ENCODE results near the gene SEPTIN12. TPM values are rescaled to one million over a fixed set of nuclear protein-coding genes. Genes with fewer than 3 reads are reported as not detected.

Gene SEPTIN12, protein sequence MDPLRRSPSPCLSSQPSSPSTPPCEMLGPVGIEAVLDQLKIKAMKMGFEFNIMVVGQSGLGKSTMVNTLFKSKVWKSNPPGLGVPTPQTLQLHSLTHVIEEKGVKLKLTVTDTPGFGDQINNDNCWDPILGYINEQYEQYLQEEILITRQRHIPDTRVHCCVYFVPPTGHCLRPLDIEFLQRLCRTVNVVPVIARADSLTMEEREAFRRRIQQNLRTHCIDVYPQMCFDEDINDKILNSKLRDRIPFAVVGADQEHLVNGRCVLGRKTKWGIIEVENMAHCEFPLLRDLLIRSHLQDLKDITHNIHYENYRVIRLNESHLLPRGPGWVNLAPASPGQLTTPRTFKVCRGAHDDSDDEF
- total RNA-seq (2022; extraction: Qiagen RNA extraction; ENCODE audit: low read depth) = not detected in 5 replicates

DNA sequence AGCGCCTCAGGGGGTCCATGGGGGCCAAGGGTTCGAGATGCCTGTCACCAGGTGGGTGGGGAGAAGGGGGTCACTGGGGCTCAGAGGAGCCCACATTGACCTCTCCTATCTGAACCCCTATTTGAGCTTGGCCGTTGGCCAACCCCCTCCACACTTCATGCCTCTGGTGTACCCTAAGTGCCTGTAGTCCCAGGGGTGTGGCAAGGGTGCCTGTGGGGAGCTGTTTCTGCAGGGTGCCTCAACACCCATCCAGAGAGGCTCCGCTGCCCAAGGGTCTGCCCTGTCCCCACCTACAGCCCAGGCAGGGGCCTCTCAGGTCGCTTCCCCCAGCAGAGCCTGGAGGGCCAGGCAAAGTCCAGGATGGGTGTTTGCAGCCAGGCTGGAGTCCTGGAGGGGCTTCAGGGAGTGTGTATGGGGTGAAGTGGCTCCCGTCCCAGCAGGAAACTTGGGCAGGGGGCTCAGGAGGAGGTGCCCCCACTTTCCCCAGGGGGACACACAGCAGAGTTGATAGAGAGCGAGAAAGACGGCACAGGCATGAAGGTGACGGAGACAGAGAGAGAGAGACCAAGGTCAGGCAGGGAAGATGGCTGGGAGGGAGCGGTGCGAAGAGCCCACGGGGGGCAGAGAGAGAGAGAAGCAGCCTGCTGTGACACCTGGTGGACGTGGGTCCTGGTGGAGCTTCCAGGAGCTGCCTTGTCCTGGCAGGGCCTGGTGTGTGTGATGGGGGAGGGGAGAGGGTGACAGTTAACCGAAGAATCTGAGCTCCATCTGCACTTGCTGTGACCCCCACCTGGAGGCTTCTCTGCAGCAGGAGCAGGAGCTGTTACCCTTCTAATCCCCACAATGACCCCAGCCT is at the start of gene SEPTIN12:
Gene SEPTIN12 (minus strand): TSS at position 719 of the 856 bp plus-strand sequence. CDS start 700 bp downstream, at position 19.

DNA sequence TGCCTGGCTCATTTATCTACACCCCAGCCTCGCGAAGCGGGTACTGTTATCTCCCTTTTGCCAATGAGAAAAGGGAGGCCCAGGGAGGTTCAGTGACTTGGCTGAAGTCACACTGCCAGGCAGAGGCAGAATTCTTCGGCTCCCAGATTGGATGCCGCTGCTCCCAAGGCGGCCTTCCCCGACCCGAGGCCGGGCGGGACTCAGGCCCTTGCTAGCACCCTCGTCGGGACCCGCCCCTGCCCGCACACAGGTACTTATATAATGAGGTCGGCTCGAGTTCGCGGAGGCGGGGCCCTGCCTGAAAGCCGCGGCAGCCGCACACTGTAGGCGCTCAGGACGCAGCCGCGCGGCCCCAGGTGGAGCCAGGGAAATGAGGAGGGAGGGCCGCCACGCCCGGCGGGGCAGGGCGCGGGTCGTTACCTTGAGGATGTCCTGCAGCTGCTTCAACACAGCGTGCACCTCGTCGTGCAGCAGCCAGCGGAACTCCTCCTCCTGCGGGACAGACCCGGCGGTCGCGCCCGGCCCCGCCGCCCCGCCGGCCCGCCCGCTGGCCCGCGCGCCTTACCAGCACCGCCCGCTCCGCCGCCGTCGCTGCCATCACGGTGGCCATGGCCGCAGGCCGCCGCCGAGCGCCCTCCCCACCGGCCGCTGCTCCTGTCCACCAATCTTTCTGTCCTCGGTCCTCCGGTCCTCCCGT is 14.0 kb upstream of the SEPTIN12 start, which contains the start of gene ROGDI:
Gene ROGDI (minus strand): TSS at position 672 of the 697 bp plus-strand sequence. CDS start 62 bp downstream, at position 610.

DNA sequence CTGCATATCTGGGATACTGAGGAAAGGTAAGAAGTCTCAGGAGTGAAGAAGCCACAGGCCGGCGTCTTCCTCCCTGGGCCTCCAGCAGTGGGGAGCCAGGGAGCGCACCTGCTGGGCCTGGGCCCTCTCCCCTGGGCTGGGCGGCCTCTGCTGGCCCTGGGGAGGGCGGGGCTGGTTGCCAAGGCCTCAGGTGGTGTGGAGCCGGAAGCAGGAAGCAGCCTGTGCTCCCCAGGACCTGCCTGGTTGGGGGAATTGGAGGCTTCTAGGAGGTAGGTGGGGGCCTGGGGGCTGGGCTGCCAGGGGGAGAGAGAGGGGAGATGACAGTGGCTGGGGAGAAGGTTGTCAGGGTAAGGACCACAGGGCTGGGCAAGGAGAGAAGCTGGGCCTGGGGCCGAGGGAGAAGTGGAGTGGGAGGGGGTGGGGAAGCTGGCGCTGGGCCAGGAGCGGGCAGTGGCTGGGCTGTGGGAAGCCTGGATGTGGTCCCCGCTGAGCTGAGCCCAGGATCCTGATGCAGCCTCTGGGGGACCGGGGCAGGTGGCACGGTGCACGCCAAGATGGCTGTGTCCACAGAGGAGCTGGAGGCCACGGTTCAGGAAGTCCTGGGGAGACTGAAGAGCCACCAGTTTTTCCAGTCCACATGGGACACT is 7.2 kb upstream of the SEPTIN12 start, which contains the start of gene SMIM22:
Gene SMIM22 (plus strand): TSS at position 189 of the 647 bp plus-strand sequence. CDS start 366 bp downstream, at position 555.

DNA sequence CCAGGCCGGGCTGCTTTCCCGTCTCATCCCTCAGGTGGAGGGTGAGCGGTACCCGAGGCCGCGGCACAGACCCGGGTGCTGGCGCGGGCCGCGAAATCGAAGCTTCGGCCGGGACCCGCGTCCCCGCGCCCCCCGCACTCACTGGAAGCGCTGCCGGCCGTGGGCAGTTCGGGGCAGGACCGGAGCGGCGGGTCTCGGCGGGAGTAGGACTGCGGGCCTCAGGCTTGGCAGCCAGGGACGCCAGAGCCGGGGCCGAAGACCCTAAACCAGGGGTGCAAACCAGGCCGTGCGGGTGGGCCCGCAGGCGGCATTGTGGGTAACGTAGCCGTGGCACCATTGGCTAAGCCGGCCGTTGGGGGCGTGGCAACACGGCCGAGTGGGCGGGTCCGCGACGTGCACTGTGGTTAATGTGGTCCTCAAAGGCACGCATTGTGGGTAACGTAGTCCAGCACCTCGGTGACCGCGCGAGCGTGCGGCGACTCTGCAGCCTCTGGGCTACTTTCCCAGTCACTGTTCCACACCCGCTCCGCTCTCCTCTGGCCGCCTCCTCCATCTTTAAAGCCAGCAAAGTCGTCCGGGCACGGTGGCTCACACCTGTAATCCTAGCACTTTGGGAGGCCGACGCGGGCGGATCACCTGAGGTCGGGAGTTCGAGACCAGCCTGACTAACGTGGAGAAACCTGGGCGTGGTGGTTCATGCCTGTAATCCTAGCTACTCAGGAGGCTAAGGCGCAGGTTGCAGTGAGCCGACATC is 21.1 kb downstream of the SEPTIN12 start, which contains the start of gene ZNF500:
Gene ZNF500 (minus strand): TSS at position 288 of the 754 bp plus-strand sequence. CDS start 1,184 bp downstream, outside the sequence.

DNA sequence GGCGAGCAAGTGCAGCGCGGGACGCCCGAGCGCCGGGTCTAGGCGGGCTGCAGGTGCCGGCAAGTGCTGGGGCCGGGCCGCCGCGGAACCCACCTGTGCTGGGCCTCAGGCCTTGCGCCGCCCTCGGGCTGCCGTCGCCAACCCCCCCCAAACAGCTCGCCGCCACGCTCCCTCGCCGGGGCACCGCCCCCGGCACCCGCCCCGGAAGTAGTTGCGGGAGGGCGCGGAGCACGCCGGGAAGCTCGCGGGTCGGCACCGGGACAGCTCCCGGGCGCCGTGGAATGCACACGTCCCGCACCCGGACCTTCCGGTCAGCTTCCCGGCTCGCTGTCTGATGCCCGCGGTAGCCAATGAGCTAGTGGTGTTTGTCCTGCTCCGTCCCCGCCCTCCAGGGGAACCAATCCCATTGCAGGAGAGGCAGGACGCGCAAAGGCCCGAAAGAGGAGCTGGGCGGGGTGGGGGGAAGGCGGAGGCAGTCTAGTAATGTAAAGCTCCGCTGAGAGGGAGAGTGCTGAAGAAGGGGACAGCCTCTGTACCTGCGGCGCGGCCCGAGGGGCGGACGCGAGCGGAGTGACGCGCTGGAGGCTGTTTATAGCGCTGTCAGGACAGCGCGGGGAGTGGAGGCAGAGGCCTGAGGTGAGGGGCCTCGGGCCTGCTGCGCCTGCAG is 53.9 kb downstream of the SEPTIN12 start, which contains the start of the genes ANKS3 and DNAAF8:
Gene ANKS3 (minus strand): TSS at position 209 of the 667 bp plus-strand sequence. CDS start 4,122 bp downstream, outside the sequence.
Gene DNAAF8 (plus strand): TSS at position 475 of the 667 bp plus-strand sequence. CDS start 1,978 bp downstream, outside the sequence.

Other genes with a start within 250 kb of the SEPTIN12 start
- 9.8 to 12.2 TPM (median 11.0 TPM) in 5 replicates for gene CDIP1, start 249.6 kb downstream of the SEPTIN12 start, total RNA-seq (2022; extraction: Qiagen RNA extraction; ENCODE audit: low read depth)
- gene C16orf96, start 232.0 kb downstream of the SEPTIN12 start, total RNA-seq (2022; extraction: Qiagen RNA extraction; ENCODE audit: low read depth) = not detected in 5 replicates
- 33.7 to 66.3 TPM (median 62.3 TPM) in 5 replicates for gene UBALD1, start 173.5 kb downstream of the SEPTIN12 start, total RNA-seq (2022; extraction: Qiagen RNA extraction; ENCODE audit: low read depth)
- gene MGRN1, start 163.5 kb downstream of the SEPTIN12 start, total RNA-seq (2022; extraction: Qiagen RNA extraction; ENCODE audit: low read depth) = 33.0 to 44.1 TPM (median 38.6 TPM) in 5 replicates
- 16.1 to 25.8 TPM (median 23.2 TPM) in 5 replicates for gene NUDT16L1, start 94.8 kb downstream of the SEPTIN12 start, total RNA-seq (2022; extraction: Qiagen RNA extraction; ENCODE audit: low read depth)
- 22.1 to 26.7 TPM (median 25.3 TPM) in 5 replicates for gene ANKS3, start 54.1 kb downstream of the SEPTIN12 start, total RNA-seq (2022; extraction: Qiagen RNA extraction; ENCODE audit: low read depth)
- gene DNAAF8, start 53.8 kb downstream of the SEPTIN12 start, total RNA-seq (2022; extraction: Qiagen RNA extraction; ENCODE audit: low read depth) = 0.91 to 2.0 TPM (median 1.6 TPM) in 5 replicates
- gene ZNF500, start 21.2 kb downstream of the SEPTIN12 start, total RNA-seq (2022; extraction: Qiagen RNA extraction; ENCODE audit: low read depth) = 6.6 to 10.1 TPM (median 7.9 TPM) in 5 replicates
- gene SMIM22, start 7.0 kb upstream of the SEPTIN12 start, total RNA-seq (2022; extraction: Qiagen RNA extraction; ENCODE audit: low read depth) = not detected in 5 replicates
- 10.1 to 16.3 TPM (median 14.8 TPM) in 5 replicates for gene ROGDI, start 14.3 kb upstream of the SEPTIN12 start, total RNA-seq (2022; extraction: Qiagen RNA extraction; ENCODE audit: low read depth)
- 37.5 to 43.5 TPM (median 41.5 TPM) in 5 replicates for gene GLYR1, start 58.9 kb upstream of the SEPTIN12 start, total RNA-seq (2022; extraction: Qiagen RNA extraction; ENCODE audit: low read depth)
- 23.8 to 29.8 TPM (median 27.4 TPM) in 5 replicates for gene UBN1, start 59.1 kb upstream of the SEPTIN12 start, total RNA-seq (2022; extraction: Qiagen RNA extraction; ENCODE audit: low read depth)
- 1.9 to 2.7 TPM (median 2.4 TPM) in 5 replicates for gene PPL, start 148.8 kb upstream of the SEPTIN12 start, total RNA-seq (2022; extraction: Qiagen RNA extraction; ENCODE audit: low read depth)
- 0.05 to 0.09 TPM (median 0.06 TPM) in 4 of 5 replicates, not detected in the other for gene SEC14L5, start 170.0 kb upstream of the SEPTIN12 start, total RNA-seq (2022; extraction: Qiagen RNA extraction; ENCODE audit: low read depth)
- gene NAGPA, start 245.6 kb upstream of the SEPTIN12 start, total RNA-seq (2022; extraction: Qiagen RNA extraction; ENCODE audit: low read depth) = 13.1 to 20.2 TPM (median 17.0 TPM) in 5 replicates

Data from A549 treated with RU486 at 1 μM for 4 hours (cell line).